LNCaP clone FGC (cell line): ENCODE results near the gene ARL2BP.

Source experiments
- DNase-seq: peaks from one replicate; pipeline ENCODE4 v3.0.0-alpha.2; 2011; ENCODE audit warnings: low read depth
- H3K4me3 ChIP-seq: 2 replicates; pipeline ENCODE4 v1.5.1; 2011; ENCODE audit warnings: mild to moderate bottlenecking, low read depth, low read length, control low read depth
- TF ChIP-seq, protein P1 (sequence below): IDR thresholded peaks from 2 replicates; pipeline ENCODE4 v1.5.1; 2012; ENCODE audit warnings: mild to moderate bottlenecking; ENCODE audit not compliant: control insufficient read depth, insufficient read depth; ENCODE audit errors: extremely low read depth

ARL2BP gene

DNA sequence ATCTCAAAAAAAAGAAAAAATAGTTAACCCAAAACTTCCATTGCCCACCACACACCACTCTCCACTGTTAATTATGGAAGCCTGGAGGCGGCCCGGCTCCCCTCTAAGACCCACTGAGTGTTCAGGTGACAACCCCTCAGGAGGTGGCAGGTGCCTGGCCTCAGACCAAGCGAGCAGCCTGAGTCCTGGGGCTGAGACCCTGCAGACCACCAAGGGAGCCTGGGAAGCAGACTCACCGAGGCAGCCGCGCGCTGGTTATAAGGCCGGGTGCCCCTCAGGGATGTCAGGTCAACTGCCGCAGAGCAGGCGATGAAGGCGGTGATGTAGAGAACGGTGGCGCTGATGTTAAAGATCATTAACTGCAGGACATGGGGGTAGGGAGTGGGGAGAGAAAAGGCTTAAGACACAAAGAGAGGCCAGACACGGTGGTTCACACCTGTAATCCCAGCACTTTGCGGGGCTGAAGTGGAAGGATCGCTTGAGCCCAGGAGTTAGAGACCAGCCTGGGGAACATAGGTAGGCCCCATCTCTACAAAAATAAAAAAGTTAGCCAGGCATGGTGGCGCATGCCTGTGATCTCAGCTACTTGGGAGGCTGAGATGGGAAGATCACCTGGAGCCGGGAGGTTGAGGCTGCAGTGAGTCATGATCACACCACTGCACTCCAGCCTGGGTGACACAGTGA, 13.3 kb downstream of the ARL2BP start:
- no peak overlapping the region for H3K4me3 ChIP-seq
- no peak for DNase-seq
- TF ChIP-seq, protein P1, sequence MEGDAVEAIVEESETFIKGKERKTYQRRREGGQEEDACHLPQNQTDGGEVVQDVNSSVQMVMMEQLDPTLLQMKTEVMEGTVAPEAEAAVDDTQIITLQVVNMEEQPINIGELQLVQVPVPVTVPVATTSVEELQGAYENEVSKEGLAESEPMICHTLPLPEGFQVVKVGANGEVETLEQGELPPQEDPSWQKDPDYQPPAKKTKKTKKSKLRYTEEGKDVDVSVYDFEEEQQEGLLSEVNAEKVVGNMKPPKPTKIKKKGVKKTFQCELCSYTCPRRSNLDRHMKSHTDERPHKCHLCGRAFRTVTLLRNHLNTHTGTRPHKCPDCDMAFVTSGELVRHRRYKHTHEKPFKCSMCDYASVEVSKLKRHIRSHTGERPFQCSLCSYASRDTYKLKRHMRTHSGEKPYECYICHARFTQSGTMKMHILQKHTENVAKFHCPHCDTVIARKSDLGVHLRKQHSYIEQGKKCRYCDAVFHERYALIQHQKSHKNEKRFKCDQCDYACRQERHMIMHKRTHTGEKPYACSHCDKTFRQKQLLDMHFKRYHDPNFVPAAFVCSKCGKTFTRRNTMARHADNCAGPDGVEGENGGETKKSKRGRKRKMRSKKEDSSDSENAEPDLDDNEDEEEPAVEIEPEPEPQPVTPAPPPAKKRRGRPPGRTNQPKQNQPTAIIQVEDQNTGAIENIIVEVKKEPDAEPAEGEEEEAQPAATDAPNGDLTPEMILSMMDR, result no peak

- TF ChIP-seq, protein P1, result no peak
- no peak for DNase-seq
- no peak overlapping the region for H3K4me3 ChIP-seq
These were observed 13.9 kb downstream of the ARL2BP start for GRCh38 chr16:57258910-57259475.

GRCh38 chr16:57260294-57260929, 15.4 kb downstream of the ARL2BP start:
- no peak for DNase-seq
- TF ChIP-seq, protein P1, result no peak
- H3K4me3 ChIP-seq, result no peak overlapping the region

- DNase-seq, result no peak
- TF ChIP-seq, protein P1, result no peak
- no peak overlapping the region for H3K4me3 ChIP-seq
These were observed 16.7 kb downstream of the ARL2BP start for GRCh38 chr16:57261806-57262205.

DNA sequence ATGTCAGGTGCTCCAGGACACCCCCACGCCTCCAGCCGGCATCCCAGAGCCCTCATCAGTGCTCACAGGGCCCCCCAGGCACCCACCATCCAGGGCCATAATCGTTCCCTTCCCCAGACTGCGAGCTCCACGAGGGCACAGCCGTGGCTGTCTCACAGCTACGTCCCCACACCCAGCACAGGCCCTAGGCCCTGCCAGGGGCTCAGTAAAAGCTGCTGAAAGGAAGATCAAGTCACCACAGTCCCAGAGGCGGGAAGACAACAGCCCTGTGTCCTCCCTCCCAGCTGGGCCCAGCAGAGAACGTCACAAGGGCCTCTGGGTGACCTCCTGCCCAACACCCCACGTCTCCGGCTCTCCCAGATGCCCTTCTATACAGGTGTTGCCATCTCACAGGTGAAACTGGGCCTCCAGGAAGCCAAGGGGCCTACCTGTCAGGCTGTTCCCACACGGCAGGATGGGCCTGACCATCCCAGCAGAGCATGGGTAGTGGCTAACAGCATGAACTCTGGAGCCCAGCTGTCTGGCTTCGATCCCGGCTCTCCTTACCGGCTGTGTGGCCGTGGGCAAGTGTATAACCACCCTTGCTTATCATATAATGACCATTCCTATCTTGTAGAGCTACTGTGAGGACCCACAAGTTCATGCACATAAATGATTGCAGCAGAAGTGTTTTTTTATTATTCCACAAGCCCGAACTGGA, 17.9 kb downstream of the ARL2BP start:
- TF ChIP-seq, protein P1, result no peak
- no peak for DNase-seq
- no peak overlapping the region for H3K4me3 ChIP-seq

DNA sequence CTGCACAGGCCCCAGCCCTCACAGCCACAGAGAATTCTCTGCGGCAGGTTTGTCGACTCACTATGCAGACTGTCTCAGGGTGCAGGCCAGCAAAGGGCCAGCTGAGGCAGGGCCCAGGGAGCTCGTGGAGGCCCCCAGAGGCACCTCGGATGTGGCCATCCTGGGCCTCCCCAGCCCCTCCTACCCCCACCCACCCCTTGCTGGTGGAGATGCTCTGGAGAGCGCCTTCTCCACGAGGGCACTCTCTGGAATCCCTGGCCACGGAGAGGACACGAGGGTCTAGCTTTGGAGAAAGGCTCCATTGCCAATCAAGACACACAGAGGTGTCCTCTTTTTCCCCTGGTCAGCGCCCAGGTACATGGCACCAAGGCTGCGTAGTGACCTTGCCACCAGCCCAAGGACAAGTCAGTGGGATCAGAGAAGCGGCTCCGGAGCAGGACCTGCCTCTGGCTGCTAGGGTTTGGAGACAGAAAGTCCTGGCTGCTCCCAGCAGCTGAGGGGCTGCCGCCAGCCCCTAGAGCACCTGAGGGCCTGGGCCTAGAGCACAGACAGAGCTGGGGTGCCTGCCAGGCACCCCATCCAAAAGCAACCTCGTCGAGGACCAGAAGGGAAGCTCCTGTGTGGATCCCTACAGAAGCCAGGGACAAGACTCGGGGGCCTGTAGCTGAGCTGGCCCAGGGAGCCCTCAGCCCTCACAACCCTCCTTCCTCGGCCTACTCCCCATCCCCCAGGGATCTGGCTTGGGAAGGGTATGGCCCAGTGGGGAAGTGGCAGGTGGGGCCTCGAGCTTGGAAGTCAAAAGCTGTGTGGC, 18.7 kb downstream of the ARL2BP start:
- H3K4me3 ChIP-seq, result no peak overlapping the region
- no peak for DNase-seq
- TF ChIP-seq, protein P1, result no peak
